GM04503 (cell line): ENCODE data around the gene KCNV2.

Source experiments
- DNase-seq: peaks from one replicate; pipeline ENCODE4 v3.0.0-alpha.2; 2012; ENCODE audit warnings: low read depth

Gene KCNV2

GRCh38 chr9:2758898-2759510, 41.7 kb downstream of the KCNV2 start:
- DNase-seq, result no peak

GRCh38 chr9:2761424-2761823, 44.1 kb downstream of the KCNV2 start:
- no peak for DNase-seq

GRCh38 chr9:2764353-2764752, 47.0 kb downstream of the KCNV2 start:
- no peak for DNase-seq

DNA sequence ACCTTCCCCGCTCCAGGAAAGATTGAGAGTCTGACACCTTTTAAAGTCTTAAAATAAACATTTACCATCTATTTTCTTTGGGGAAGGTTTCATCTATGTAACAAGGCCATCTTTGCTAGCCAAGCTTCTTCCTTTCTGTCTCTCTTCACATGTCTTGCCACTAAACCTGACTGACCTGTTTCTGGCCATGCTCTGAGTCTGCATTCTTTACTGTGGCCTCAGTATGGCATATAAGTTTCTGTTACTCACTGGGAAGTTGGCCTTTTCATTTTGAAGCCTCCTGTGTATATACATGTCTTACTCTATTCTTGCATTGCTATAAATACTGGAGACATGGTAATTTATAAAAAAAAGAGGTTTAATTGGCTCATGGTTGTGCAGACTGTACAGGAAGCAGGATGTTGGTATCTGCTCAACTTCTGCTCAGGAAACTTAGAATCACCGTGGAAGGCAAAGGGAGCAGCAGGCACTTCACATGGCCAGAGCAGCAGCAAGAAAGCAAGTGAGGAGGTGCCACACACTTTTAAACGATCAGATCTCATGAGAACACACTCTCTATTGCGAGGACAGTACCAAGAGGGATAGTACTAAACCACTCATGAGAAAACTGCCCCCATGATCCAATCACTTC, 48.1 kb downstream of the KCNV2 start:
- no peak for DNase-seq

- no peak for DNase-seq
Observed at GRCh38 chr9:2767800-2768677, 50.7 kb downstream of the KCNV2 start.

DNA sequence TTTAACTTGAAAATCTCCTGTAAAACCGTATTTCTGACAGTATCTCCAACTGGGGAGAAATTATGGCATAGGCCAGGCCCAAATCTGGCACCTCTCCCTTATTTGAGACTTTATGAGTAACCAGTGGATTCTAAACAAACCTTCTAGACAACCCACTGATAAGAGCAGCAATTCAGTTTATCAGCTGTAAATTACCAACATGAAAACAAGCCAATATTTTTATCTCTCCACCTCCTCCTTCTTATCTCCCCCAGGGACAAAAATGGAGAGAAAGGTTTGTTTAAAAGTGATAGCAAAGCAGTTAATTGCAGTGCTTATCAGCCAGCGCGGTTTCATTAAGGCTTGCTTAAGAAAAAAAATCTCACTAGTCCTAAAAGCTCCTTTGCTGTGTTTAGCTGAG, 53.8 kb downstream of the KCNV2 start:
- no peak for DNase-seq

DNA sequence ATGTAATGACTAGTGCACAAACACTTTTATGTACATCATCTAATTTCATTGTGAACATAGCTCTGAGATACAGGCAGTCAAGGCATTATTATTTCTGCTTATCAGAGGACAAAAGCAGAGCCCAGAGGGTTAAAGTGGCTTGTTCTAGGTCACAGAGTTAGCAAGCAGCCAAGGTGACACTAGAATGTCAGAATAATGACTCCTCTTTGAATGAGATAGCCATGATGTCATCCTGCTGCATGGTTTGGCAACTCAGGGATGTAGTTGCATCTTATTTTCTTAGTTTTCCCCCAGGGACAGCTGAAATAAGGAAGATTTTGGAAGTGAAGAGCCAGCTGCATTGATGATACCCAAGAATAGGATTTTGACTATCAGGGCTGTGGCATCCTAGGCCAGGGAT, 54.4 kb downstream of the KCNV2 start:
- DNase-seq, result no peak

DNA sequence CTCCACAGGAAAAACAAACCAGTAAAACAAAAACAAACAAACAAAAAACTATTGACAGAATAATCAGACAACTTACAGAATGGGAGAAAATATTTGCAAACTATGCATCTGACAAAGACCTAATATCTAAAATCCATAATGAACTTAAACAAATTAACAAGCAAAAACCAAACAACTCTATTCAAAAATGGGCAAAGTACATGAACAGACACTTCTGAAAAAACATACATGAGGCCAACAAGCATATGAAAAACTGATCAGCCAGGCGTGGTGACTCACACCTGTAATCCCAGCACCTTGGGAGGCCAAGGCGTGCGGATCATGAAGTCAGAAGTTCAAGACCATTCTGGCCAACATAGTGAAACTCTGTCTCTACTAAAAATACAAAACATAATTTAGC, 60.1 kb downstream of the KCNV2 start:
- DNase-seq, result no peak

GRCh38 chr9:2778816-2779215, 61.5 kb downstream of the KCNV2 start:
- no peak for DNase-seq
